Activated T-helper 2 cell treated with anti-CD3 and anti-CD28 coated beads, Interferon-gamma antibody, Interleukin-2, Interleukin-4, amounts not matched to agents 10 μg/mL and 5 μg/mL and 100 μg/mL, durations not matched to agents 14 hours and 24 hours and 36 hours (primary cell): ENCODE results near the gene MYO16. TPM values are rescaled to one million over a fixed set of nuclear protein-coding genes. Genes with fewer than 3 reads are reported as not detected.
"Not testable (repeated sequence)": the region's sequence is repeated elsewhere in the genome, so short reads cannot be mapped to it uniquely, and the experiment has no call there.

ENCODE experiments used
- DNase-seq: peaks from one replicate; pipeline ENCODE4 v3.0.0; 2021; ENCODE audit warnings: low spot score
- H3K27ac Mint-ChIP-seq: one replicate; pipeline ENCODE4 v1.8.0; 2021; ENCODE audit warnings: mixed read lengths
- H3K27me3 Mint-ChIP-seq: one replicate; pipeline ENCODE4 v1.8.0; 2021; ENCODE audit warnings: low read depth, mixed read lengths
- H3K36me3 Mint-ChIP-seq: one replicate; pipeline ENCODE4 v1.8.0; 2021; ENCODE audit warnings: low read depth, mixed read lengths
- H3K4me1 Mint-ChIP-seq: one replicate; pipeline ENCODE4 v1.8.0; 2021; ENCODE audit warnings: low read depth, mixed read lengths
- H3K4me3 Mint-ChIP-seq: one replicate; pipeline ENCODE4 v1.8.0; 2021; ENCODE audit warnings: low read depth, mild to moderate bottlenecking, moderate library complexity, mixed read lengths
- H3K9me3 Mint-ChIP-seq: one replicate; pipeline ENCODE4 v1.8.0; 2021; ENCODE audit warnings: mixed read lengths
- intact Hi-C: fragments of 100-400 bp; cut with micrococcal nuclease; formaldehyde crosslinking; loops from one replicate; pipeline ENCODE4 v1.15.1; 2023
- total RNA-seq: library from RNA; stranded (reverse); gene quantifications from 2 replicates; pipeline ENCODE4 v1.2.3, GENCODE V29; 2022

The MYO16 gene
- total RNA-seq, 1 donor from 2014 or later = not detected

- no peak for DNase-seq
- no peaks in the 10 kb centered on the region for H3K36me3 Mint-ChIP-seq
- H3K4me3 Mint-ChIP-seq = no peak overlapping the region
- no peaks in the 10 kb centered on the region for H3K4me1 Mint-ChIP-seq
- intact Hi-C loops = no loop called here
- H3K9me3 Mint-ChIP-seq = no peaks in the 10 kb centered on the region
- no peaks in the 10 kb centered on the region for H3K27me3 Mint-ChIP-seq
- no peak overlapping the region for H3K27ac Mint-ChIP-seq
These were observed 140.0 kb downstream of the MYO16 start for GRCh38 chr13:108769213-108770070.

DNA sequence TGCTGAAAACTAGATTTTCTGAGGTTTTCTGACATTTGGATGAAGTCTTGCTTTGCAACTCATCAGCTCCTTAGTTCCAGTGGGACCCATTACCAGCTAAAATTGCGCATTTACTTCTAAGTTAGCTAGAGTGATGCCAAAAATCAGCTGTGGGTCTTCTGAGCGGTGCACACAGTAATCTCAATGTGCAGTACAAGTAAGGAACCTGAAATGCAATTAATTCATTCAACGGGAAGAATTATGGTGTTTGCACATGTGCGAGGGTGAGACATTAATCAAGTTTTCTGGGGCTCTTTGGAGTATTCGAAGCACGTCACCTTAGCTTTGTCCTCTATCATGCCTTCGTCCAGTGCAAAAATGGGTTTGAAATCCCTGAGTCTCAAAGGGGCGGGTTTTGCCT, 146.2 kb downstream of the MYO16 start:
- intact Hi-C loops = no loop called here
- H3K27ac Mint-ChIP-seq = no peak overlapping the region
- no peak for DNase-seq
- H3K4me1 Mint-ChIP-seq = no peaks in the 10 kb centered on the region
- no peaks in the 10 kb centered on the region for H3K27me3 Mint-ChIP-seq
- H3K4me3 Mint-ChIP-seq = no peak overlapping the region
- no peaks in the 10 kb centered on the region for H3K9me3 Mint-ChIP-seq
- H3K36me3 Mint-ChIP-seq = no peaks in the 10 kb centered on the region

- no peak for DNase-seq
- Mint-ChIP-seq H3K27me3 (no peaks in the 10 kb centered on the region), H3K4me1 (no peaks in the 10 kb centered on the region), H3K36me3 (no peaks in the 10 kb centered on the region), H3K4me3 (no peak overlapping the region), H3K9me3 (no peaks in the 10 kb centered on the region), H3K27ac (no peak overlapping the region)
- intact Hi-C loops = no loop called here
These were observed 147.2 kb downstream of the MYO16 start for GRCh38 chr13:108776650-108777049.

GRCh38 chr13:108777421-108778420, 148.3 kb downstream of the MYO16 start:
- Mint-ChIP-seq H3K4me1 (no peaks in the 10 kb centered on the region), H3K9me3 (no peaks in the 10 kb centered on the region), H3K36me3 (no peaks in the 10 kb centered on the region), H3K27ac (no peak overlapping the region), H3K27me3 (no peaks in the 10 kb centered on the region), H3K4me3 (no peak overlapping the region)
- DNase-seq = no peak
- intact Hi-C loops = no loop called here

DNA sequence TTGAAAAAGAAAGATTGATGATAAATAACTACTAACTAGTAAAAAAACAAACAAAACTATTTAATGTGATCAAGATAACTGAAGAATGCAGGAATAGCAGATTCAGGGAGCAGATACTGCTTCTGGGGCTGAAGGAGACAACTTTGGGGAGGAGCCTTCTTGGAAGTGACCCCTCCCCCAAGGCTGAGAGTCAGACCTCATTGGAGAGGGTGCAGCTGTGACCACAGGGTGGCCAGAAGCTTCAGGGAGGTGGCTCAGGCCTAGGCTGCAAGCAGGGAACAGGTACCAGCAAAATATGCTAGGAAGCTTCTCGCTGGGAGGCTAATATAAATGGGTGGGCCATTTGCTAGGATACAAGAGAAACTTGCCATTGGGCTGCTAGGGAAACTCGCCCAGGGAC, 149.9 kb downstream of the MYO16 start:
- no peak for DNase-seq
- H3K4me1 Mint-ChIP-seq = no peaks in the 10 kb centered on the region
- H3K9me3 Mint-ChIP-seq = no peaks in the 10 kb centered on the region
- H3K27ac Mint-ChIP-seq = no peak overlapping the region
- H3K4me3 Mint-ChIP-seq = no peak overlapping the region
- H3K36me3 Mint-ChIP-seq = no peaks in the 10 kb centered on the region
- intact Hi-C loops = no loop called here
- no peaks in the 10 kb centered on the region for H3K27me3 Mint-ChIP-seq

- Mint-ChIP-seq H3K9me3 (no peaks in the 10 kb centered on the region), H3K4me1 (no peaks in the 10 kb centered on the region), H3K36me3 (no peaks in the 10 kb centered on the region), H3K27ac (no peak overlapping the region), H3K27me3 (no peaks in the 10 kb centered on the region), H3K4me3 (no peak overlapping the region)
- intact Hi-C loops = no loop called here
- DNase-seq = no peak
These were observed 151.3 kb downstream of the MYO16 start for GRCh38 chr13:108780706-108781105.

- Mint-ChIP-seq H3K27me3 (no peaks in the 10 kb centered on the region), H3K4me1 (no peaks in the 10 kb centered on the region), H3K4me3 (no peak overlapping the region), H3K27ac (no peak overlapping the region), H3K9me3 (no peaks in the 10 kb centered on the region), H3K36me3 (no peaks in the 10 kb centered on the region)
- intact Hi-C loops = no loop called here
- no peak for DNase-seq
These were observed 151.9 kb downstream of the MYO16 start for GRCh38 chr13:108781312-108781711.

DNA sequence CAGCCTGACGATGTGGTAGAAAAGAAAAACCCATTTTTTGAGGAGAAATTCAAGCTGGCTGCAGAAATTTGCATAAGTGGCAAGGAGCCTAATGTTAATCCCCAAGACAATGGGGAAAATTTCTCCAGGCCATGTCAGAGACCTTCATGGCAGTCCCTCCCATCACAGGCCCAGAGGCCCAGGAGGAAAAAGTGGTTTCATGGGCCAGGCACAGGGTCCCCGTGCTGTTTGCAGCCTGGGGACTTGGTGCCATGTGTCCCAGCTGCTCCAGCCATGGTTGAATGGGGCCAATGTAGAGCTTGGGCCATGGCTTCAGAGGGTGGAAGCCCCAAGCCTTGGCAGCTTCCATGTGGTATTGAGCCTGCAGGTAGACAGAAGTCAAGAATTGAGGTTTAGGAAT, 153.1 kb downstream of the MYO16 start:
- H3K9me3 Mint-ChIP-seq, DNase-seq, H3K4me1 Mint-ChIP-seq, H3K27ac Mint-ChIP-seq, H3K4me3 Mint-ChIP-seq, H3K27me3 Mint-ChIP-seq, intact Hi-C loops, H3K36me3 Mint-ChIP-seq: not testable (repeated sequence)

- Mint-ChIP-seq H3K27ac (no peak overlapping the region), H3K27me3 (no peaks in the 10 kb centered on the region), H3K4me1 (no peaks in the 10 kb centered on the region), H3K9me3 (no peaks in the 10 kb centered on the region), H3K4me3 (no peak overlapping the region), H3K36me3 (no peaks in the 10 kb centered on the region)
- no peak for DNase-seq
- intact Hi-C loops = no loop called here
These were observed 156.4 kb downstream of the MYO16 start for GRCh38 chr13:108785844-108786243.

GRCh38 chr13:108786456-108787200, 157.2 kb downstream of the MYO16 start:
- intact Hi-C loops = no loop called here
- H3K9me3 Mint-ChIP-seq = no peaks in the 10 kb centered on the region
- H3K4me1 Mint-ChIP-seq = no peaks in the 10 kb centered on the region
- H3K27ac Mint-ChIP-seq = no peak overlapping the region
- H3K27me3 Mint-ChIP-seq = no peaks in the 10 kb centered on the region
- H3K4me3 Mint-ChIP-seq = no peak overlapping the region
- no peaks in the 10 kb centered on the region for H3K36me3 Mint-ChIP-seq
- DNase-seq = no peak

DNA sequence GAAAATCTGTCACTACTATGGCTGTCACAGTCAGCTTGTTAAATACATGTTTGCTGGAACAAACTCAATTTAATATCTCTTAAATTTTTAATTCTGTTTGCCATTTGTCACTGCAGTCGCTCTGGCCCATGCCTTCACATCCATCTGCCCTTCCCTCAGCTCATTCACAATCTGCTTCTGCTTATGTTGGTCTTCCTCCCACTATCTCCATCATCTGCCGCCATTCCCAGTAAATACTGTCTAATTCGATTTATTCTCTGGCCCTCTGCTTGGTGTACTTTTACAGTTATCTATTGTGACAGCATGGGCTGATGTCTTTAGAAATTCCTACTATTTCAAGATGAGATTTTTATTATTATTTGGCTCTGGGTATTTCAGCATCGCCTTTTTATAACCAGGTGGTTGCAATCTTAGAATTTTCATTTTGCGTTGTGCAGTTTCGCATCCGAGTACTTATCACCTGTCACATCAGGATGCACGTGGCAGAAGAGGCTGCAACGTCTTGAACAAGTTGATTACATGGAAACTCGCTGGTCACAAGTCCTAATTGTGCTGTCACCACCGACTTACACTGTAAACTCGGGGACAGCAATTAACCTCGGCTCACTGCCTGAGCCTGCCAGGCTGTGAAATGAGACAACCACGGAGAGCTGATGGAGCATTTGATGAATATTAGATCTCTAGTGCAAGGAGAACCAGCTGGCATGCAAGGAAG, 158.4 kb downstream of the MYO16 start:
- no peak overlapping the region for H3K27ac Mint-ChIP-seq

GRCh38 chr13:108789476-108789875, 160.1 kb downstream of the MYO16 start:
- H3K4me3 Mint-ChIP-seq = no peak overlapping the region
- no peaks in the 10 kb centered on the region for H3K27me3 Mint-ChIP-seq
- no peaks in the 10 kb centered on the region for H3K36me3 Mint-ChIP-seq
- intact Hi-C loops = no loop called here
- DNase-seq = no peak
- H3K27ac Mint-ChIP-seq = no peak overlapping the region
- no peaks in the 10 kb centered on the region for H3K9me3 Mint-ChIP-seq
- no peaks in the 10 kb centered on the region for H3K4me1 Mint-ChIP-seq

More for the DNA sequence above, 158.4 kb downstream of the MYO16 start:
- no peak for DNase-seq
- H3K36me3 Mint-ChIP-seq = no peaks in the 10 kb centered on the region
- intact Hi-C loops = no loop called here
- H3K4me1 Mint-ChIP-seq = no peaks in the 10 kb centered on the region
- no peaks in the 10 kb centered on the region for H3K9me3 Mint-ChIP-seq
- H3K27me3 Mint-ChIP-seq = no peaks in the 10 kb centered on the region
- H3K4me3 Mint-ChIP-seq = no peak overlapping the region
